ENCODE measurements around the gene PTPRA. TPM values are rescaled to one million over a fixed set of nuclear protein-coding genes. Genes with fewer than 3 reads are reported as not detected.

Gene PTPRA
- total RNA-seq, 1 donor from 2014 or later, result 50.1 TPM

GRCh38 chr20:2967841-2968240, 94.6 kb downstream of the PTPRA start:
- no peak overlapping the region for H3K4me2 ChIP-seq (ENCODE audit: low read length)
- no peaks in the 10 kb centered on the region for H3K27me3 Mint-ChIP-seq (ENCODE audit: low read depth, unreplicated experiment)
- FAIRE-seq, result no peak

GRCh38 chr20:2972126-2972525, 98.8 kb downstream of the PTPRA start:
- Mint-ChIP-seq H3K27me3 (ENCODE audit: low read depth, unreplicated experiment) (no peaks in the 10 kb centered on the region), H3K36me3 (ENCODE audit: low read depth, unreplicated experiment) (peaks cover 5% of the 10 kb centered on the region), H3K4me3 (ENCODE audit: unreplicated experiment) (no peak overlapping the region), H3K4me1 (ENCODE audit: low read depth, unreplicated experiment) (peaks cover 6% of the 10 kb centered on the region), H3K9me3 (ENCODE audit: unreplicated experiment) (no peaks in the 10 kb centered on the region), H3K27ac (ENCODE audit: unreplicated experiment) (no peak overlapping the region)
- Histone ChIP-seq H3K27me3 (ENCODE audit: insufficient read depth, low read length) (no peaks in the 10 kb centered on the region), H3K4me2 (ENCODE audit: low read length) (no peak overlapping the region), H3K9ac (ENCODE audit: low read length) (no peak overlapping the region), H4K20me1 (ENCODE audit: insufficient read depth, low read length) (peaks cover 3% of the 10 kb centered on the region), H3K27ac (ENCODE audit: low read depth, low read length) (no peak overlapping the region), H2AFZ (ENCODE audit: low read depth, low read length) (no peak overlapping the region), H3K4me1 (ENCODE audit: insufficient read depth, low read length) (no peaks in the 10 kb centered on the region), H3K36me3 (ENCODE audit: insufficient read depth, low read length) (no peaks in the 10 kb centered on the region), H3K9me3 (ENCODE audit: insufficient read depth, low read depth, low read length) (no peaks in the 10 kb centered on the region), H3K4me3 (ENCODE audit: insufficient read depth, low read depth, low read length) (no peak overlapping the region), H3K79me2 (ENCODE audit: insufficient read depth, low read length) (peaks cover 4% of the 10 kb centered on the region)
- TF ChIP-seq CTCF (IDR thresholded peaks at IDR 0.05; ENCODE audit: insufficient read depth, low read depth, low read length) (no peak), EZH2 (IDR thresholded peaks at IDR 0.05; ENCODE audit: insufficient read depth, low read length) (no peak)
- FAIRE-seq (no peak), DNase-seq (ENCODE audit: low read depth) (no peak)

More at GRCh38 chr20:2967841-2968240, 94.6 kb downstream of the PTPRA start:
- no peaks in the 10 kb centered on the region for H3K27me3 ChIP-seq (ENCODE audit: insufficient read depth, low read length)
- H3K4me1 ChIP-seq (ENCODE audit: insufficient read depth, low read length), result no peaks in the 10 kb centered on the region
- peaks cover 5% of the 10 kb centered on the region for H3K36me3 ChIP-seq (ENCODE audit: insufficient read depth, low read length)
- peaks cover 6% of the 10 kb centered on the region for H3K4me1 Mint-ChIP-seq (ENCODE audit: low read depth, unreplicated experiment)
- no peak for TF ChIP-seq EZH2 (IDR thresholded peaks at IDR 0.05; ENCODE audit: insufficient read depth, low read length)
- TF ChIP-seq CTCF (IDR thresholded peaks at IDR 0.05; ENCODE audit: insufficient read depth, low read depth, low read length), result no peak
- no peaks in the 10 kb centered on the region for H3K9me3 Mint-ChIP-seq (ENCODE audit: unreplicated experiment)
- H3K79me2 ChIP-seq (ENCODE audit: insufficient read depth, low read length), result peaks cover 4% of the 10 kb centered on the region
- no peak overlapping the region for H3K27ac Mint-ChIP-seq (ENCODE audit: unreplicated experiment)
- no peak overlapping the region for H3K4me3 Mint-ChIP-seq (ENCODE audit: unreplicated experiment)
- peaks cover 3% of the 10 kb centered on the region for H4K20me1 ChIP-seq (ENCODE audit: insufficient read depth, low read length)
- H3K27ac ChIP-seq (ENCODE audit: low read depth, low read length), result no peak overlapping the region
- no peak overlapping the region for H2AFZ ChIP-seq (ENCODE audit: low read depth, low read length)
- H3K9me3 ChIP-seq (ENCODE audit: insufficient read depth, low read depth, low read length), result no peaks in the 10 kb centered on the region
- no peak overlapping the region for H3K4me3 ChIP-seq (ENCODE audit: insufficient read depth, low read depth, low read length)
- H3K9ac ChIP-seq (ENCODE audit: low read length), result no peak overlapping the region
- DNase-seq (ENCODE audit: low read depth), result no peak
- peaks cover 10% of the 10 kb centered on the region for H3K36me3 Mint-ChIP-seq (ENCODE audit: low read depth, unreplicated experiment)

- H3K4me3 ChIP-seq (ENCODE audit: insufficient read depth, low read depth, low read length), result no peak overlapping the region
- DNase-seq (ENCODE audit: low read depth), result no peak
- TF ChIP-seq CTCF (IDR thresholded peaks at IDR 0.05; ENCODE audit: insufficient read depth, low read depth, low read length) (no peak), EZH2 (IDR thresholded peaks at IDR 0.05; ENCODE audit: insufficient read depth, low read length) (no peak)
- no peak overlapping the region for H3K4me2 ChIP-seq (ENCODE audit: low read length)
- no peaks in the 10 kb centered on the region for H3K9me3 Mint-ChIP-seq (ENCODE audit: unreplicated experiment)
- H2AFZ ChIP-seq (ENCODE audit: low read depth, low read length), result no peak overlapping the region
- peaks cover 3% of the 10 kb centered on the region for H3K36me3 Mint-ChIP-seq (ENCODE audit: low read depth, unreplicated experiment)
- no peaks in the 10 kb centered on the region for H3K27me3 Mint-ChIP-seq (ENCODE audit: low read depth, unreplicated experiment)
- H3K4me1 Mint-ChIP-seq (ENCODE audit: low read depth, unreplicated experiment), result peaks cover 2% of the 10 kb centered on the region
- H3K9me3 ChIP-seq (ENCODE audit: insufficient read depth, low read depth, low read length), result no peaks in the 10 kb centered on the region
- H4K20me1 ChIP-seq (ENCODE audit: insufficient read depth, low read length), result peaks cover 3% of the 10 kb centered on the region
- no peak for FAIRE-seq
- H3K27ac Mint-ChIP-seq (ENCODE audit: unreplicated experiment), result no peak overlapping the region
- no peak overlapping the region for H3K27ac ChIP-seq (ENCODE audit: low read depth, low read length)
- H3K27me3 ChIP-seq (ENCODE audit: insufficient read depth, low read length), result no peaks in the 10 kb centered on the region
- H3K36me3 ChIP-seq (ENCODE audit: insufficient read depth, low read length), result no peaks in the 10 kb centered on the region
- H3K4me1 ChIP-seq (ENCODE audit: insufficient read depth, low read length), result no peaks in the 10 kb centered on the region
- H3K4me3 Mint-ChIP-seq (ENCODE audit: unreplicated experiment), result no peak overlapping the region
- peaks cover 4% of the 10 kb centered on the region for H3K79me2 ChIP-seq (ENCODE audit: insufficient read depth, low read length)
- H3K9ac ChIP-seq (ENCODE audit: low read length), result no peak overlapping the region
Observed at GRCh38 chr20:2973574-2973973, 100.3 kb downstream of the PTPRA start.

All from astrocyte (in vitro differentiated cells and primary cell).